Erythroblast (primary cell): ENCODE results near the gene LRRC37A3.
"Not testable (repeated sequence)": the region's sequence is repeated elsewhere in the genome, so short reads cannot be mapped to it uniquely, and the experiment has no call there.

Experiments
- GATA1 ChIP-seq: IDR thresholded peaks from 2 replicates; pipeline ENCODE4 v1.6.1; 2011; ENCODE audit warnings: low read depth, mild to moderate bottlenecking, control low read depth, low read length, moderate library complexity
- POLR2A ChIP-seq: IDR thresholded peaks from 2 replicates; pipeline ENCODE4 v1.6.1; 2011; ENCODE audit warnings: mild to moderate bottlenecking, low read length

DNA sequence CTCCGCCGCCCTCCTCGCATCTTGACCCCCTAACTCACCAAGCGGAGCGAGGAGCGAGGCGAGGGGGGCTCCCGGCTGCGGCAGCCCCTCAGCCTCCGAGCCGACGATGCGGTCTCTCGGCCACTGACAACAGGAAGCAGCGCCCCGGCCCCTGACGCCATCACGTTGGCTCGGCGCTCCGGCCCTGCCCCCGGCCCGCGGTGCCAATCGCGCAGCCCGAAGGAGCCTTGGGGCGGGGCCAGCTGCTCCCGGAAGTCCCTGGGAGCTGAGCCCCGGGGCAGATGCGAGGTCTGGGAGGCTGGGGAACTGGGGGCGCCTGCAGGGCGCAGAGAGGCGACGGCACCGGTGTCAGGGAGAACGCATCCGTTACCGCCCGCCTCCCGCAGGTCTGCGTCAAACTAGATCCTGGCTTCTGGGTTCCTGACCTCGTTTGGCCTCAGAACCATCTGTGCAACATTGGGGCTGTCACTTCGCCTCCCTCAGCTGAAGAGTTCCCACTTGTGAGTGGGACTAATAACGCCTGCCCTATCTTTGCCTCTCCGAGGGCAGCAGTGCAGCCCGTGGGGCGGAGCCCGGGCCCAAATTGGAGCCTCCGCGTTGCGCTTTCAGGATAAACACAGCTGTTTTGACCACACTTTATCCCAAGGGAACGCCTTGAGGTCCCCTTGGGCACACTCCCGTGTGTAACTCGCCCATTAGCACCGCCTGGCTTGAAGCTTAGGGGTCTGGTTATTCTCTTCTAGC is 82.1 kb downstream of the LRRC37A3 start:
- TF ChIP-seq POLR2A: peak; percentile 79
- not testable (repeated sequence) for TF ChIP-seq GATA1
